ENCODE data around the gene ARSA.

The ARSA gene

DNA sequence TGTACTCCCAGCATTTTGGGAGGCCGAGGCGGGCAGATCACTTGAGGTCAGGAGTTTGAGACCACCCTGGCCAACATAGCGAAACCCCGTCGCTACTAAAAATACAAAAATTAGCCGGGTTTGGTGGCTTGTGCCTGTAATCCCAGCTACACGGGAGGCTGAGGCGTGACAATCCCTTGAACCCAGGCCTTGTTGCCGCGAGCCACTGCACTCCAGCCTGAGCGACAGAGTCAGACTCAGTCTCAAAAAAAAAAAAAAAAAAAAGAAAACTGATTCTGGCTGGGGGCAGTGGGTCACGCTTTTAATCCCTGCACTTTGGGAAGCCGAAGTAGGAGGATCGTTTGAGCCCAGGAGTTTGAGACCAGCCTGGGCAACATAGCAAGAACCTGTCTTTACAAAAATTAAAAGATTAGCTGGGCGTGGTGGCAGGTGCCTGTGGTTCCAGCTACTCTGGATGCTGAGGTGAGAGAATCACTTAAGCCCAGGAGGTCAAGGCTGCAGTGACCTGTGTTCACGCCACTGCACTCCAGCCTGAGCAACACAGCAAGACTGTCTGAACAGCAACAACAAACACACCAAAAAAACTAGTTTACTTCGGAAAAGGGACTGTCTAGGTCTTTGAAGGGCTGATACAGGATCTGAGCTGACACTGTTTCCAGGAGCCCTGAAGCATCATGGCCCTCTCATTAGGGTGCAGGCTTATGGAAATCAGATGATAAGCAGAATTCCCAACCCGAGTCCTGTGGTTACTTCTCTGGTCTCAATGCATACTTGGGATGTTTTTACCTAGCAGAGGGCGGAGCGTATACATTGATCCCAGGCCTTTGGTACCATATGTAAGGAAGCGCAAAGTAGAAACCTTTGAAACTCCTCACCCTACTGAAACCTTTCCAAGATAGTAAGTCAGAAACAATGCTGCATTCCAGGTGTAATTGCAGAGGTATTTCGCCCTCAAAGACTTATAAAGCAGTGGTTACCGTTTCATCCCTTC is 43.6 kb downstream of the ARSA start:
- DNase-seq = peak in 3 of 10 donors; percentile 51 to 60 (median 58)
- intact Hi-C loops (cut with DNase I) = loop anchor here (5.0 kb wide), 1 partner anchor 38 kb away; no protein-coding TSS in a partner anchor

- intact Hi-C loops (cut with DNase I) = loop anchor here (2.0 to 5.0 kb wide), 2 partner anchors 21 to 39 kb away; partner anchors contain the start of gene SYCE3
- DNase-seq = peak in 4 of 10 donors; percentile 6 to 85 (median 70)
Observed at GRCh38 chr22:50583294-50583861, 44.6 kb downstream of the ARSA start.

GRCh38 chr22:50582493-50583293 is 45.3 kb downstream of the ARSA start, which contains the start of gene CHKB:
TSS of gene CHKB (minus strand) at chr22:50582849. CDS start at chr22:50582781, 68 bp downstream.
- intact Hi-C loops (cut with DNase I) = loop anchor here (1.0 to 5.0 kb wide), 3 partner anchors 20 to 57 kb away; partner anchors contain the start of genes SCO2 and SYCE3

GRCh38 chr22:50581950-50582492 is 45.9 kb downstream of the ARSA start:
- intact Hi-C loops (cut with DNase I) = loop anchor here (1.0 to 5.0 kb wide), 3 partner anchors 19 to 57 kb away; partner anchors contain the start of genes SCO2 and SYCE3
- peak in 4 of 10 donors; percentile 4 to 82 (median 74) for DNase-seq

More at GRCh38 chr22:50582493-50583293, 45.3 kb downstream of the ARSA start, which contains the start of gene CHKB:
- peak; percentile 97 to 100 (median 99) for DNase-seq

DNA sequence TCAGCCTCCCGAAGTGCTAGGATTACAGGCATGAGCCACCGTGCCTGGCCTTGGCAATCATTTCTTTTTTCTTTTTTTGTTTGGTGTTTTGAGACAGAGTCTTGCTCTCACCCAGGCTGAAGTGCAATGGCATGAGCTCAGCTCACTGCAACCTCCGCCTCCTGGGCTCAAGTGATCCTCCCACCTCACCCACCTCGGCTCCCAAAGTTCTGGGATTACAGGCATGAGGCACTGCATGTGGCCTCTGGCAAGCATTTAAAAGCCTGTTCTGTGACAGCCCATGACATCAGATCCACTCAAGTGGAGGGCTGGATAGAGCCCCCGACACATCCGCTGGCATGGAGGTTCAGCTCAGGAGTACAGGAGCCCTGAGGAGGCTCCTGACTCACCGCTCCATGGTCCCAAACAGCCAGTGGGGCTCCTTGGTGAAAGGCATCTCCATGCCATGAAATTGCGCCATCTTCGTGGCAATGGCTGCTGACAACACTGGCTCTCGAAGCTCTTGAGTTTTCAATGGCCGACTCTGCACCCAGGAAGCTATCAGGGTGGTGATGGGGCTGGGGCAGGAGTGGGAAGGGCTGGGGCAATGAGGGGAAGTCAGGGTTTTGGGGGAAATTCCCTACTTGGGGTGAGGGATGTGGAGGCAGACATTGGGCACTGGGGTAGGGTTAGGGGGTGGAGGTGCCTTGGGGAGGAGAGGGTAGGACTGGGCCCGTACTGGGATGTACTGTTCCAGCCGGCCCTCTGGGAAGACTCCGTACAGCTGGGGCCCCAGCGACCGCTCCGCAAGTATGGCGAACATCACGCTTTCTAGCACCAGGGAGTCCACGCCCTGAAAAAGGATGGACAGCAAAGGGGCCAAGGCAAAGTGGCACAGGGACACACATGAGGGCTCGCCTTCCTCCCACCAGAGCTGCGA is 46.7 kb downstream of the ARSA start:
- intact Hi-C loops (cut with DNase I) = loop anchor here (5.0 kb wide), 1 partner anchor 41 kb away; no protein-coding TSS in a partner anchor

DNA sequence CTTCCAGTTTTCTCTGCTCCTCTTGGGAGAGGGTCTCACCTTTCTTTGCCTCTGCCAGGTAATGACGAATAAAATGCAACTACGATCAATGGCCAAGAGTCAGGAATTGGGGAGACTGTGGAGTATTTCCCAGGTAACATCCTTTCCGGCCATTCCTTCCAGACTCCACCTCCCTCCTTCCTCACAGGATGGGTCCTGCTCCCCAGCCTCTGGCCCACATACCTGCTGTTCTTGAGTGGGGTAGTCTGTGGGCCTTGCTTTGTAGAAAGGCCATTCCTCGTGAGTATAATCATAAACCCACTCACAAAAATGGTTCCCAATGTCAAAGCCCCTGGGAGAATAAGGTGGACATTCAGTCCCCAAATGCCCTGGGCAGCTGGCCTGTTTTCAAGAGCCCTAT is 48.2 kb downstream of the ARSA start:
- intact Hi-C loops (cut with DNase I) = loop anchor here (5.0 kb wide), 1 partner anchor 43 kb away; no protein-coding TSS in a partner anchor
- peak in 2 of 10 donors; percentile 23 to 29 for DNase-seq

More for the DNA sequence above, 46.7 kb downstream of the ARSA start:
- peak in 3 of 10 donors; percentile 43 to 57 (median 49) for DNase-seq

GRCh38 chr22:50578776-50579310 is 49.1 kb downstream of the ARSA start:
- intact Hi-C loops (cut with DNase I) = no loop called here
- peak in 2 of 10 donors; percentile 41 to 47 for DNase-seq

- DNase-seq = peak in 2 of 10 donors; percentile 65 to 76
- intact Hi-C loops (cut with DNase I) = no loop called here
Observed at GRCh38 chr22:50577987-50578775, 49.8 kb downstream of the ARSA start, which contains the start of gene CPT1B. TSS of gene CPT1B (minus strand) at chr22:50578427. CDS start at chr22:50577915, 512 bp downstream.

DNA sequence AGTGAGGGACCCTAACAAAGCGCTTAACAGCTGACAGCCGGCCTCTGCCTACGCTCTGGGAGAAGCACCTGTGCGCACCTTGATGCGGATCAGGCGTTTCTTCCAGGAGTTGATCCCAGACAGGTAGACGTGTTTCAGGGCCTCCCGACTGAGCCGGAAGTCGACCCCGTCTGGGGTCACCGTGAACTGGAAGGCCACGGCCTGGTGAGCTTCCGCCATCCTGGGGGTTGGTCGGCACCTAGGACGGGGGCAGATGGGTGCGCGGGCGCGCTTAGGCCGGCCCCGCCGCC is 50.3 kb downstream of the ARSA start:
- intact Hi-C loops (cut with DNase I) = no loop called here
- peak in 2 of 10 donors; percentile 79 for DNase-seq

- intact Hi-C loops (cut with DNase I) = no loop called here
- DNase-seq = peak in 2 of 10 donors; percentile 73 to 82
Observed at GRCh38 chr22:50576806-50577696, 50.9 kb downstream of the ARSA start.

DNA sequence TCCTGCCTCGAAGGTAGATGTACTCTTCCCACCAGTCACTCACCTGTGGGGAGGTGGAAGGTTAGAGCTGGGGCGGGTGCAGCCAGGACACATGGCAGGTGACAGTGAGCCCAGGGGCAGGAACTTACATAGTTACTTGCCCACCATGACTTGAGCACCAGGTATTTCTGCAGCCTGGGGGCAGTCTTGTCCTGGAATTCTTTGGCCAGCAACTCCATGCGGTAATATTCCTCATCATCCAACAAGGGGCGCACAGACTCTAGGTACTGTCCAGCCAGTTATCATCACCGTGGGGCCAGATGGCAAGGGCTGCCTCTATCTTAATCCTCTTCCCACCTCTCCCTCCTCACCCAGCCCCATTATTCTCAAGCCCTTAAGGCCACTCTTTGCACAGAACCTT is 51.9 kb downstream of the ARSA start:
- DNase-seq = peak in 2 of 10 donors; percentile 74 to 82

DNA sequence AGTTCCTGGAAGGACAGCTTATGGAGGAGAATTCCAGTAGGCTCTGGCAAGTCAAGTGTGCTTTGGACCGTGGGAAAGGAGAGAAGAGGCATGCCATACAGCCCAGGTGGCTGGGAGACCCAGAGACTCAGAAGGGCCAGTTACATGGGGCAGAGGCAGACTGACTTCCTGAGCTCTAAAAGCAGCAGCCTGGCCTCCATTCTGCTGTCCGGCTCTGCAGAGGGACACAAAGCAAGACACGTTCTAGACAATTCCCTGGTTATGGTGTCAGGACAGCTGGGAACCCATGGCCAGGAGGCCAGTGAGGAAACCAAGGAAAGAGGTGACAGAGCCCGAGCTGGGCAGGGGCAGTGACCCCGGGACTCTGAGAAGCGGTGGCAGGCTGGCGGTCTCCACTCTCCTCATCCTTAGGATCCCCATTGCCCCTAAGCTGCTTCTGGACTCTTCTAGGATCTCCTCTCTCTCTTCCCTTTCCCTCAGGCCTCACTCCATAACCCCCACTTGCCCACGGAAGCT is 52.5 kb downstream of the ARSA start:
- DNase-seq = peak in 2 of 10 donors; percentile 55 to 73
- intact Hi-C loops (cut with DNase I) = no loop called here

More for the DNA sequence above, 51.9 kb downstream of the ARSA start:
- intact Hi-C loops (cut with DNase I) = no loop called here
